ENCODE data around the gene TRMT44. TPM values are rescaled to one million over a fixed set of nuclear protein-coding genes. Genes with fewer than 3 reads are reported as not detected.
"Not testable (repeated sequence)": the region's sequence is repeated elsewhere in the genome, so short reads cannot be mapped to it uniquely, and the experiment has no call there.

The TRMT44 gene
- polyA plus RNA-seq, 1 donor (not counting 4 experiments of a cell fraction or from before 2014, with no cell fraction given): 8.8 TPM

DNA sequence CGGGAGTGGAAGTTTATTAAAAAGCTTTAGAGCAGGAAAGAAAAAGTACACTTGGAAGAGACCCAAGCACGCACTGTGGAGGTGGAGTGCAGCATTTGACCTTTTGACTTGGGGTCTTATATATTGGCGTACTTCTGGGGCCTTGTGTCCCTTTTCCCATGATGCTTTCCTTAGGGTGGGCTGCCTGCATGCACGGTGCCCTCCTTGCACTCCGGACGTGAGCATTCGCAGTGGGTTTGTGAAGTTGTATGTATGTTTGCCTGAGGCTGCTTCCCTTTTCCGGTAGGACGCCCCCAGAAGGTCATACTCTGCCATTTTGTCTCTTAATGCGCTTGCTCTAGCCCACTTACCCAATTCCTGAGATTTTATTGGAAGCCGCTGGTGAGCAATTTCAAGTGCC lies 39.6 kb downstream of the TRMT44 start:
- dilution Hi-C loops (cut with MboI; ENCODE audit: extremely low pct_ligation_motif_present, low sequenced_read_pairs): no loop called here
- Histone ChIP-seq H2AFZ (ENCODE audit: control insufficient read depth, low read length) (no peak overlapping the region), H3K4me2 (ENCODE audit: control insufficient read depth, extremely low read depth, insufficient read depth, low read depth, low read length) (no peak overlapping the region), H3K9me1 (ENCODE audit: control insufficient read depth, extremely low read depth, insufficient read depth, low read length) (no peaks in the 10 kb centered on the region), H3K9ac (ENCODE audit: control insufficient read depth, extremely low read depth, insufficient read depth, low read length) (no peak overlapping the region), H3K27me3 (ENCODE audit: control insufficient read depth, extremely low read depth, insufficient read depth, low read length) (no peaks in the 10 kb centered on the region), H3K79me2 (ENCODE audit: control insufficient read depth, insufficient read depth, low read length) (no peaks in the 10 kb centered on the region), H4K20me1 (ENCODE audit: control insufficient read depth, extremely low read depth, insufficient read depth, low read length) (no peaks in the 10 kb centered on the region), H3K27ac (ENCODE audit: control insufficient read depth, insufficient read depth, low read length) (no peak overlapping the region), H3K4me1 (ENCODE audit: control insufficient read depth, extremely low read depth, insufficient read depth, low read length) (no peaks in the 10 kb centered on the region), H3K9me3 (ENCODE audit: control insufficient read depth, low read depth, low read length) (no peaks in the 10 kb centered on the region), H3K36me3 (ENCODE audit: control insufficient read depth in 2 of 2, extremely low read depth in 1 of 2, insufficient read depth in 2 of 2, low read length in 2 of 2) (peaks cover 0 to 17% of the 10 kb centered on the region in 2 experiments), H3K4me3 (ENCODE audit: control insufficient read depth in 2 of 3, extremely low read depth in 1 of 3, insufficient read depth in 2 of 3, low read depth in 1 of 3, low read length in 3 of 3) (no peak overlapping the region)
- no peak for TF ChIP-seq EZH2 (IDR thresholded peaks at IDR 0.05; ENCODE audit: low read length)
- FAIRE-seq (no peak), DNase-seq (ENCODE audit: low read depth, low spot score) (no peak)

DNA sequence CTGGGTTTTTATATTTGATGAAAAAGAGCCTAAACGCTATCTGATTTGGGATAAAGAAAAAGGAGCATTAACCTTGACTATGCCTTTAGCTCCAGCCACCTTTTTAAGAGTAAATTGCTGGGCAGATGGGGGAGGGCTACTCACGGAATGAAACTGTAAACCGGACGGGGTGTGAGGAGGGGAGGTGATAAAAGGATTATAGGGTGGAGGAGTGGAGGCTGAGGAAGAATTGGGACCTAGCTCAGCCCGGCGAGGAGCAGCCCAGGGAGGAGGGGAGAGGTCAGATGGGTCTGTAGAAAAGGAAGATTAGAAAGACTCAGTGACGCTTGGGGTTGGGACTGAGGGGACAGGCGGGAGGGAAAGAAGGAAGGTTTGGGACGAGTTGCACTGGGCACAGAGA lies 46.1 kb downstream of the TRMT44 start:
- dilution Hi-C loops (cut with MboI; ENCODE audit: extremely low pct_ligation_motif_present, low sequenced_read_pairs); H3K4me1 ChIP-seq (ENCODE audit: control insufficient read depth, extremely low read depth, insufficient read depth, low read length); H3K27me3 ChIP-seq (ENCODE audit: control insufficient read depth, extremely low read depth, insufficient read depth, low read length); H3K9ac ChIP-seq (ENCODE audit: control insufficient read depth, extremely low read depth, insufficient read depth, low read length); H3K79me2 ChIP-seq (ENCODE audit: control insufficient read depth, insufficient read depth, low read length); H3K36me3 ChIP-seq (ENCODE audit: control insufficient read depth in 2 of 2, extremely low read depth in 1 of 2, insufficient read depth in 2 of 2, low read length in 2 of 2); H3K9me3 ChIP-seq (ENCODE audit: control insufficient read depth, low read depth, low read length); DNase-seq (ENCODE audit: low read depth, low spot score); H4K20me1 ChIP-seq (ENCODE audit: control insufficient read depth, extremely low read depth, insufficient read depth, low read length); H3K4me3 ChIP-seq (ENCODE audit: control insufficient read depth in 2 of 3, extremely low read depth in 1 of 3, insufficient read depth in 2 of 3, low read depth in 1 of 3, low read length in 3 of 3); H3K4me2 ChIP-seq (ENCODE audit: control insufficient read depth, extremely low read depth, insufficient read depth, low read depth, low read length); H3K27ac ChIP-seq (ENCODE audit: control insufficient read depth, insufficient read depth, low read length); H2AFZ ChIP-seq (ENCODE audit: control insufficient read depth, low read length); FAIRE-seq; H3K9me1 ChIP-seq (ENCODE audit: control insufficient read depth, extremely low read depth, insufficient read depth, low read length): not testable (repeated sequence)

DNA sequence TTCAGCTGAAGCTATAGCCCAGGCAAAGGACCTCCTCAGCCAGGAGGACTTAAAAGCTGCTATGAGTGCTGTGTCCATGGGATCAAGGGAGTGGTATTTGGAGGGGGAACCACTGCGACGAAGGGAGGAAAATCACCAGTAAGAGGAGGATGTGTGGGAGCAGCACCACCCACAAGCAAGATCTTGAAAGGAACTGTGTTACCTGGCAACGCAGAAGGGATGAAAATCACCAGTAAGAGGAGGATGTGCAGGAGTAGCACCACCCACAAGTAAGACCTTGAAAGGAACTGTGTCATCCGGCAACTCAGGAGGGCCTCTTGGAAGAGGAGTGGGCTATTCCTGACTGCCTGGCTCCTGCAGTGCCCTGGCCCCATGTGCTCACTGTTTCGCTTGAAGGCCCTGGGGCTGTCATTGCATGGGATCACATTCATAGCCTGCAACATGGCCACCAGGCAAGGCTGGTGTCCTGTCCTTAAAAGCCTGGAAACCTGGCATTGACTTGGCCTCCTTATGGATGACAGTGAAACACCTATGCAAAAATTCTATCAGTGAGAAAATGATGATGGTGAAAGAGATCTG lies 48.3 kb downstream of the TRMT44 start:
- H3K4me3 ChIP-seq (ENCODE audit: control insufficient read depth in 2 of 3, extremely low read depth in 1 of 3, insufficient read depth in 2 of 3, low read depth in 1 of 3, low read length in 3 of 3): no peak overlapping the region
- no peaks in the 10 kb centered on the region for H3K9me3 ChIP-seq (ENCODE audit: control insufficient read depth, low read depth, low read length)
- H3K36me3 ChIP-seq (ENCODE audit: control insufficient read depth in 2 of 2, extremely low read depth in 1 of 2, insufficient read depth in 2 of 2, low read length in 2 of 2): no peaks in the 10 kb centered on the region
- no peak overlapping the region for H2AFZ ChIP-seq (ENCODE audit: control insufficient read depth, low read length)
- no peaks in the 10 kb centered on the region for H4K20me1 ChIP-seq (ENCODE audit: control insufficient read depth, extremely low read depth, insufficient read depth, low read length)
- TF ChIP-seq EZH2 (IDR thresholded peaks at IDR 0.05; ENCODE audit: low read length): no peak
- TF ChIP-seq, protein P1, sequence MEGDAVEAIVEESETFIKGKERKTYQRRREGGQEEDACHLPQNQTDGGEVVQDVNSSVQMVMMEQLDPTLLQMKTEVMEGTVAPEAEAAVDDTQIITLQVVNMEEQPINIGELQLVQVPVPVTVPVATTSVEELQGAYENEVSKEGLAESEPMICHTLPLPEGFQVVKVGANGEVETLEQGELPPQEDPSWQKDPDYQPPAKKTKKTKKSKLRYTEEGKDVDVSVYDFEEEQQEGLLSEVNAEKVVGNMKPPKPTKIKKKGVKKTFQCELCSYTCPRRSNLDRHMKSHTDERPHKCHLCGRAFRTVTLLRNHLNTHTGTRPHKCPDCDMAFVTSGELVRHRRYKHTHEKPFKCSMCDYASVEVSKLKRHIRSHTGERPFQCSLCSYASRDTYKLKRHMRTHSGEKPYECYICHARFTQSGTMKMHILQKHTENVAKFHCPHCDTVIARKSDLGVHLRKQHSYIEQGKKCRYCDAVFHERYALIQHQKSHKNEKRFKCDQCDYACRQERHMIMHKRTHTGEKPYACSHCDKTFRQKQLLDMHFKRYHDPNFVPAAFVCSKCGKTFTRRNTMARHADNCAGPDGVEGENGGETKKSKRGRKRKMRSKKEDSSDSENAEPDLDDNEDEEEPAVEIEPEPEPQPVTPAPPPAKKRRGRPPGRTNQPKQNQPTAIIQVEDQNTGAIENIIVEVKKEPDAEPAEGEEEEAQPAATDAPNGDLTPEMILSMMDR (optimal IDR thresholded peaks at IDR 0.05 in 1 of 3, IDR thresholded peaks at IDR 0.05 in 1 of 3, conservative IDR thresholded peaks at IDR 0.05 in 1 of 3; ENCODE audit: extremely low read depth in 1 of 3, insufficient read depth in 2 of 3, low read length in 3 of 3): no peak
- no peaks in the 10 kb centered on the region for H3K9me1 ChIP-seq (ENCODE audit: control insufficient read depth, extremely low read depth, insufficient read depth, low read length)
- FAIRE-seq (no peak), DNase-seq (ENCODE audit: low read depth, low spot score) (no peak)
- no peak overlapping the region for H3K4me2 ChIP-seq (ENCODE audit: control insufficient read depth, extremely low read depth, insufficient read depth, low read depth, low read length)
- H3K9ac ChIP-seq (ENCODE audit: control insufficient read depth, extremely low read depth, insufficient read depth, low read length): no peak overlapping the region
- H3K4me1 ChIP-seq (ENCODE audit: control insufficient read depth, extremely low read depth, insufficient read depth, low read length): no peaks in the 10 kb centered on the region
- H3K27ac ChIP-seq (ENCODE audit: control insufficient read depth, insufficient read depth, low read length): no peak overlapping the region
- no peaks in the 10 kb centered on the region for H3K79me2 ChIP-seq (ENCODE audit: control insufficient read depth, insufficient read depth, low read length)
- no peaks in the 10 kb centered on the region for H3K27me3 ChIP-seq (ENCODE audit: control insufficient read depth, extremely low read depth, insufficient read depth, low read length)
- dilution Hi-C loops (cut with MboI; ENCODE audit: extremely low pct_ligation_motif_present, low sequenced_read_pairs): no loop called here

DNA sequence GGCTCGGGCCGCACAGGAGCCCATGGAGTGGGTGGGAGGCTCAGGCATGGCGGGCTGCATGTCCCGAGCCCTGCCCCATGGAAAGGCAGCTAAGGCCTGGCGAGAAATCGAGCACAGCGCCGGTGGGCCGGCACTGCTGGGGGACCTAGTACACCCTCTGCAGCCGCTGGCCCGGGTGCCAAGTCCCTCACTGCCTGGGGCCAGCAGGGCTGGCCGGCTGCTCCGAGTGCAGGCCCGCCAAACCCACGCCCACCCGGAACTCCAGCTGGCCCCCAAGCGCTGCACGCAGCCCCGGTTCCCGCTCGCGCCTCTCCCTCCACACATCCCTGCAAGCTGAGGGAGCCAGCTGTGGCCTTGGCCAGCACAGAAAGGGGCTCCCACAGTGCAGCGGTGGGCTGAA lies 50.9 kb downstream of the TRMT44 start:
- H3K36me3 ChIP-seq (ENCODE audit: control insufficient read depth in 2 of 2, extremely low read depth in 1 of 2, insufficient read depth in 2 of 2, low read length in 2 of 2); H3K27me3 ChIP-seq (ENCODE audit: control insufficient read depth, extremely low read depth, insufficient read depth, low read length); H3K4me3 ChIP-seq (ENCODE audit: control insufficient read depth in 2 of 3, extremely low read depth in 1 of 3, insufficient read depth in 2 of 3, low read depth in 1 of 3, low read length in 3 of 3); H3K4me2 ChIP-seq (ENCODE audit: control insufficient read depth, extremely low read depth, insufficient read depth, low read depth, low read length); H3K9me3 ChIP-seq (ENCODE audit: control insufficient read depth, low read depth, low read length); H3K9me1 ChIP-seq (ENCODE audit: control insufficient read depth, extremely low read depth, insufficient read depth, low read length); DNase-seq (ENCODE audit: low read depth, low spot score); H3K9ac ChIP-seq (ENCODE audit: control insufficient read depth, extremely low read depth, insufficient read depth, low read length); H2AFZ ChIP-seq (ENCODE audit: control insufficient read depth, low read length); FAIRE-seq; H3K79me2 ChIP-seq (ENCODE audit: control insufficient read depth, insufficient read depth, low read length); H3K27ac ChIP-seq (ENCODE audit: control insufficient read depth, insufficient read depth, low read length); H3K4me1 ChIP-seq (ENCODE audit: control insufficient read depth, extremely low read depth, insufficient read depth, low read length); dilution Hi-C loops (cut with MboI; ENCODE audit: extremely low pct_ligation_motif_present, low sequenced_read_pairs); H4K20me1 ChIP-seq (ENCODE audit: control insufficient read depth, extremely low read depth, insufficient read depth, low read length): not testable (repeated sequence)
